Measurements from ENCODE around the gene CCDC171. TPM values are rescaled to one million over a fixed set of nuclear protein-coding genes. Genes with fewer than 3 reads are reported as not detected.

The CCDC171 gene
- total RNA-seq, 1 donor from 2014 or later = 8.7 TPM

DNA sequence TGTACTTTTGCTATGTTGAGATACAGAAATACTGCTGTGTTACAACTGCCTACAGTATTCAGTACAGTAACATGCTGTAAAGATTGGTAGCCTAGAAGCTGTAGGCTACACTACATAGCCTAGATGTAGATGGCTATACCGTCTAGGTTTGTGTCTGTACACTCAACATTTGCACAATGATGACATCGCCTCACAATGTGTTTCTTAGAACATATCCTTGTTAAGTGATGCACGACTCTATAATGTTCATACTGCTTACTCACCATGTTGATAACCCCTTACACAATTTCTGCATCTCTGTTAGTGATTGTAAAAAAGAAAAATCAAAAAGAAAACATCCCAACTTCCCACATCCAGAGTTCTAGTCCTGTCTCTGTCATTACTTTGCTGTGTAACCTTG lies 450.0 kb downstream of the CCDC171 start:
- no peak for DNase-seq

- DNase-seq = no peak
Measured at GRCh38 chr9:16003785-16004184, 450.9 kb downstream of the CCDC171 start.

DNA sequence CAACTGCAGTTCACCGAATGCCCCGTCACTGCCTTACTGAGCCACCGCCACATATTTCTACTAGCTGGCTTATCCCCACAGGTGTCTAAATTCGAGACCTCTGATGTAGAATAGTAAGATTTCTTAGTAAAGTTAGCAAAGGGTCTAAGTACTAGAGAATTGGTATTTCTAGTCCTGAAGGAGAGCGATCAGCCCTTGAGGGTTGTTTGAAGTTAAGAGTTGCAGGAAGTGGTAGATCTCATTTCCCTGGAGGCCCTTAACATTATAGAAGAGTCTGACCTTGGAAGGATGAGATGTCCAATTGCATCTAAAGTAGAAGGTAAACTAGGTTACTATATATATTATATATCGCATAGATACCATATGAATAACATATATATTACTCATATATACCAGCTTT lies 451.8 kb downstream of the CCDC171 start:
- no peak for DNase-seq

DNA sequence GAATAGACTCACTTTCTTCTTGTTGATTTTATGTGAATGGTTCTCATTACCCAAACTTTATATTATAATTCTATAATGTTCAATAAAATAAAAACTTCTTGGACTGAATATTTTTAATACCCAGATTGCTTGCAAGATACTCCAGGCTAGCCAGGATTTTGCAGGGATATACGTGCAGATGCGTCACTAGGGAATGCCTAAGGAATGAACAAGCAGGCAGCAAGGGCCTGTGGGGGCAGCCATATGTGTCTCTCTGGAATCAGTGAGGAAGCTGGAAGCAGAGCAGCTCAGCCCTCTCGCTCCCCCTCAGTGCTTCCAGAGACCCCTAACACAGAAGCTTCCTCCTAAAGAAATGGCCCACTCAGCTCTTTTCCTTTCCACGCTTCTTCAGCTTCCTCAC lies 457.4 kb downstream of the CCDC171 start:
- DNase-seq = no peak

DNA sequence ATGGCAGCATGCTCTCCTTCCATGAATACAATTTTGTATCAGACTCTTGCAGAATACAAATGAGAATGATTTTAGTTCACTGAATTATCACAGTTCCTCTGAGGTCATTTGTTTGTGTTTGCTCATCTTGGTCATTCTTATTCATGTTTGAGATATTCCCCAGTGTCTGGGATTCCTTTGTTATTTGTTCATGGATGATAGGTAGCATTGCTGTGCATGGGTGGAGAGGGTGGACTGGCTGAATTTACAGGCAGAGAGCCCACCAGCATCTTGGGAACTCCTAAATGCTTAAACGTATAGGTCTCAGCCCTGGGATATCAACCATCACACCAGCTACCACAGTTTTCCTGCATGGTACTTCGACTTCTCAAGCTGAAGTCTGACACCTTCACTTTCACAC lies 459.8 kb downstream of the CCDC171 start:
- DNase-seq = no peak

DNA sequence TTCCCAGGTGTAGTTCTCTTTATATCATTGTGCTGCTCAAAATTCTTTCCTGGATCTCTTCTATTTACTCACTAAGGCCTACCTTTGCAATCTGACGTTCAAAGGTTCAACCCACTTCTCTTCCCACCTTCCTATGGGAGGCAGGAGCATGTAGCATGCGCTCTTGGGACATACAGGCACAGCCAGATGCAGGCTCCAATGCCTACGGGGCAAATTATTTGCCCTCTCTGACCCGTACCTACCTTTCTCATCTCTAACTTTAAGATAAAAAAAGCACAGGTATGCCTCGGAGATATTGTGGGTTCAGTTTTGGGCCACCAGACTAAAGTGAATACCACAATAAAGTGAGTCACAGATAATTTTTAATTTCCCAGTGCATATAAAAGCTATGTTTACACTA lies 460.5 kb downstream of the CCDC171 start:
- DNase-seq = no peak

- no peak for DNase-seq
Measured at GRCh38 chr9:16013826-16014225, 461.0 kb downstream of the CCDC171 start.

DNA sequence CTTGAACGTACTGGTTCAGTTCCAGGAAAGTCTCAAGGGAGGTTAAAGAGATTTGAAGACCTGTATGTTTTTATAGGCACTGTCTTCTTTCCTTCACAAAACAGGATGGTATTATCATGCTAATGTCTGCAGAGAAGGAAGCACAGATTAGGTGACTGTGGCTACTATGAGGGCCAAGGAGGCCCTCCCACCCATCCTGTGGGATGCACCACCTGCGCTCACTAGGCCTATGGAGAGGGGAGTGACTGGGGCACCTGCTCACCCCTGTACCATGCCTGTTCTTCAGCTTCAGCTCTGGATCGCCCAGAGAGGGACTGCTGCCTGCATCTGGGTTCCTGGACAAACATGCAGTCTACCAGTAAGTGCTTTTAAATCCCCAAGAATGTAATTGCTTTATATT lies 469.4 kb downstream of the CCDC171 start:
- no peak for DNase-seq

- DNase-seq = no peak
Measured at GRCh38 chr9:16023446-16023845, 470.6 kb downstream of the CCDC171 start.

Small RNAs within 50 kb of the gene (small RNA-seq; reads per million reads assigned to genes)
- gene AL513423.1 (ENCODE audit: low replicate concordance) = not detected
- gene HMGN2P16 (ENCODE audit: low replicate concordance) = not detected
- gene RN7SL98P (ENCODE audit: low replicate concordance) = not detected
- gene RNU6-14P (ENCODE audit: low replicate concordance) = not detected
- not detected for gene RNU6-246P (ENCODE audit: low replicate concordance)

Other genes starting within 250 kb of the CCDC171 start
- gene TTC39B, start 245.8 kb upstream of the CCDC171 start, total RNA-seq = 6.7 TPM
- gene SNAPC3, start 130.2 kb upstream of the CCDC171 start, total RNA-seq = 50.7 TPM
- 56.1 TPM for gene PSIP1, start 42.1 kb upstream of the CCDC171 start, total RNA-seq

Measured in tongue (tissue), 3 donors.